Measurements from ENCODE around the gene COPB2. TPM values are rescaled to one million over a fixed set of nuclear protein-coding genes. Genes with fewer than 3 reads are reported as not detected.
"Not testable (repeated sequence)": the region's sequence is repeated elsewhere in the genome, so short reads cannot be mapped to it uniquely, and the experiment has no call there.

Gene COPB2
- total and polyA plus RNA-seq, 2 donors from 2014 or later, result 47.3 to 124 TPM

DNA sequence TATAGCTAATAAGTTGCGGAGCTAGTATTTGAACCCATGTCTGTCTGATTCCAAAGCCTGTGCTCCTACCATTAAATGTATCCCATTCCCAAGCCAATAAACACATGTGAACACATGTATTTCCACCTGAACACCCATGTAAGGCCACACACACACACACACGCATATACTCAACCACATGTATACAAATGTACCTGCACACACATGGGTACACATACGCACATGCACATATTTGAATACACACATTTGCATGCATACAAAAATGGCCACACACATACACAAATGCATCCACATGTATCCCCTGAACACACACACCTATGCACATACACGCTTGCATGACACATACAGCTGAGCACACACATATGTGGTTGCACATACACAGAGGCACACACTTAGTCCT is 51.0 kb downstream of the COPB2 start:
- H3K4me1 ChIP-seq (ENCODE audit: control insufficient read depth in 2 of 3, insufficient read depth in 2 of 3, low read depth in 1 of 3, low read length in 3 of 3), result no peaks in the 10 kb centered on the region
- H3K9ac ChIP-seq (ENCODE audit: low read length in 3 of 3), result no peak overlapping the region
- H3K27ac ChIP-seq (ENCODE audit: low read depth in 2 of 2, low read length in 2 of 2), result no peak overlapping the region
- no peaks in the 10 kb centered on the region for H3K36me3 ChIP-seq (ENCODE audit: control insufficient read depth in 2 of 3, insufficient read depth in 3 of 3, low read length in 3 of 3)
- H3K4me3 ChIP-seq (ENCODE audit: low read length in 3 of 3), result no peak overlapping the region
- intact Hi-C loops (cut with DNase I), result no loop called here
- no peaks in the 10 kb centered on the region for H3K9me3 ChIP-seq (ENCODE audit: control insufficient read depth in 2 of 3, insufficient read depth in 1 of 3, low read length in 3 of 3)
- TF ChIP-seq, protein P1, sequence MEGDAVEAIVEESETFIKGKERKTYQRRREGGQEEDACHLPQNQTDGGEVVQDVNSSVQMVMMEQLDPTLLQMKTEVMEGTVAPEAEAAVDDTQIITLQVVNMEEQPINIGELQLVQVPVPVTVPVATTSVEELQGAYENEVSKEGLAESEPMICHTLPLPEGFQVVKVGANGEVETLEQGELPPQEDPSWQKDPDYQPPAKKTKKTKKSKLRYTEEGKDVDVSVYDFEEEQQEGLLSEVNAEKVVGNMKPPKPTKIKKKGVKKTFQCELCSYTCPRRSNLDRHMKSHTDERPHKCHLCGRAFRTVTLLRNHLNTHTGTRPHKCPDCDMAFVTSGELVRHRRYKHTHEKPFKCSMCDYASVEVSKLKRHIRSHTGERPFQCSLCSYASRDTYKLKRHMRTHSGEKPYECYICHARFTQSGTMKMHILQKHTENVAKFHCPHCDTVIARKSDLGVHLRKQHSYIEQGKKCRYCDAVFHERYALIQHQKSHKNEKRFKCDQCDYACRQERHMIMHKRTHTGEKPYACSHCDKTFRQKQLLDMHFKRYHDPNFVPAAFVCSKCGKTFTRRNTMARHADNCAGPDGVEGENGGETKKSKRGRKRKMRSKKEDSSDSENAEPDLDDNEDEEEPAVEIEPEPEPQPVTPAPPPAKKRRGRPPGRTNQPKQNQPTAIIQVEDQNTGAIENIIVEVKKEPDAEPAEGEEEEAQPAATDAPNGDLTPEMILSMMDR (IDR thresholded peaks at IDR 0.05; ENCODE audit: borderline replicate concordance, extremely low read depth, insufficient read depth), result no peak
- FAIRE-seq, result no peak
- no peak for DNase-seq
- H3K27me3 ChIP-seq (ENCODE audit: control insufficient read depth, insufficient read depth, low read length), result no peaks in the 10 kb centered on the region

DNA sequence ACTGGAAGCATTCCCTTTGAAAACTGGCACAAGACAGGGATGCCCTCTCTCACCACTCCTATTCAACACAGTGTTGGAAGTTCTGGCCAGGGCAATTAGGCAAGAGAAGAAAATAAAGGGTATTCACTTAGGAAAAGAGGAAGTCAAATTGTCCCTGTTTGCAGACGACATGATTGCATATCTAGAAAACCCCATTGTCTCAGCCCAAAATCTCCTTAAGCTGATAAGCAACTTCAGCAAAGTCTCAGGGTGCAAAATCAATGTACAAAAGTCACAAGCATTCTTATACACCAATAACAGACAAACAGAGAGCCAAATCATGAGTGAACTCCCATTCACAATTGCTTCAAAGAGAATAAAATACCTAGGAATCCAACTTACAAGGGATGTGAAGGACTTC is 54.8 kb downstream of the COPB2 start:
- DNase-seq; FAIRE-seq; H3K9me3 ChIP-seq (ENCODE audit: control insufficient read depth in 2 of 3, insufficient read depth in 1 of 3, low read length in 3 of 3); intact Hi-C loops (cut with DNase I); H3K27ac ChIP-seq (ENCODE audit: low read depth in 2 of 2, low read length in 2 of 2); H3K9ac ChIP-seq (ENCODE audit: low read length in 3 of 3); H3K4me1 ChIP-seq (ENCODE audit: control insufficient read depth in 2 of 3, insufficient read depth in 2 of 3, low read depth in 1 of 3, low read length in 3 of 3); H3K27me3 ChIP-seq (ENCODE audit: control insufficient read depth, insufficient read depth, low read length); H3K4me3 ChIP-seq (ENCODE audit: low read length in 3 of 3); H3K36me3 ChIP-seq (ENCODE audit: control insufficient read depth in 2 of 3, insufficient read depth in 3 of 3, low read length in 3 of 3): not testable (repeated sequence)

DNA sequence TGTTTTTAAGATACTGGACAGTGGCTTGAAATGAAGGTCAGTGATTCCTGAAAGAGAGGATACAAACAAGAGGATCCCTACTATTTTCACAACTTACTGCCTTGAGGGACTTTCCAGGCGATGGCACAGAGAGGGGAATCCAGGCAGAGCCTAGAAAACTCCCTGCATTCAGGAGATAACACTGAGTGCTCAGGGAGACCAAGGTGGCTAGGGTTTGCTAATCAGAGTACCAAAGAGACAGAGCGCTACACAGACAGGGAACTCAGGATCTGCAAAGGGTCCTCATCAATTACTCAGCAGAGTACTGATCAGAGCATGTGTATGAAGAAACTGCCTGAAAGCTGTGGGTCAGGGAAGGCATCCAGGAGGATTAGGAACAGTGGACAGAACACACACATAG is 57.4 kb downstream of the COPB2 start:
- TF ChIP-seq, protein P1 (IDR thresholded peaks at IDR 0.05; ENCODE audit: borderline replicate concordance, extremely low read depth, insufficient read depth), result no peak
- FAIRE-seq (no peak), DNase-seq (no peak)
- Histone ChIP-seq H3K36me3 (ENCODE audit: control insufficient read depth in 2 of 3, insufficient read depth in 3 of 3, low read length in 3 of 3) (no peaks in the 10 kb centered on the region), H3K4me3 (ENCODE audit: low read length in 3 of 3) (no peak overlapping the region), H3K27ac (ENCODE audit: low read depth in 2 of 2, low read length in 2 of 2) (no peak overlapping the region), H3K9me3 (ENCODE audit: control insufficient read depth in 2 of 3, insufficient read depth in 1 of 3, low read length in 3 of 3) (no peaks in the 10 kb centered on the region), H3K4me1 (ENCODE audit: control insufficient read depth in 2 of 3, insufficient read depth in 2 of 3, low read depth in 1 of 3, low read length in 3 of 3) (no peaks in the 10 kb centered on the region), H3K9ac (ENCODE audit: low read length in 3 of 3) (no peak overlapping the region), H3K27me3 (ENCODE audit: control insufficient read depth, insufficient read depth, low read length) (no peaks in the 10 kb centered on the region)
- intact Hi-C loops (cut with DNase I), result no loop called here

DNA sequence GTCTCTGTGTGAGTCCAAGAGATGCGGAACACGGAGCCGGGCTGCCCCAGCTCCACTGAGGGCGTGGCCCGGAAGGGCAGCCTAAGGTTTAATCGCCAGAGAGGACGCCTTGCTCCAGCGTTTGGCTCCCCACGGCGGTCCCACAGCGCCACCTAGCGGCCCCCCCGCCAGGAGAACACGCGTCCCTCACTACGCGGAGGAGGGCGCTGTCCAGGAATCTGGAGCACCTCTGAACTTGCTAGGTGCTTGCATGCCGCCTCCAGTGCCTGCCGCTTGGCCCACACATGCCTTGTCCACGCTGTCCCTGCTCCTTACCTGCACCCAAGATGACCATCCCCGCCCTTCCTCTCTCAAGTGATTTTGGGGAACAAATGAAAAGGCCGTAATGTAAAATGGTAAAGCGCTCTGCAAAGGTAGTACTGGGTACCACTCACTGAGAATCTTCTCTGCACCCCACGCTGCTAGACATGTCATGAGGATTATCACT is 60.0 kb downstream of the COPB2 start:
- Histone ChIP-seq H3K4me3 (ENCODE audit: low read length in 3 of 3) (no peak overlapping the region), H3K9me3 (ENCODE audit: control insufficient read depth in 2 of 3, insufficient read depth in 1 of 3, low read length in 3 of 3) (no peaks in the 10 kb centered on the region), H3K36me3 (ENCODE audit: control insufficient read depth in 2 of 3, insufficient read depth in 3 of 3, low read length in 3 of 3) (no peaks in the 10 kb centered on the region), H3K4me1 (ENCODE audit: control insufficient read depth in 2 of 3, insufficient read depth in 2 of 3, low read depth in 1 of 3, low read length in 3 of 3) (no peaks in the 10 kb centered on the region), H3K27me3 (ENCODE audit: control insufficient read depth, insufficient read depth, low read length) (no peaks in the 10 kb centered on the region), H3K27ac (ENCODE audit: low read depth in 2 of 2, low read length in 2 of 2) (no peak overlapping the region), H3K9ac (ENCODE audit: low read length in 3 of 3) (no peak overlapping the region)
- intact Hi-C loops (cut with DNase I), result loop anchor here (10.0 kb wide), 2 partner anchors 225 to 395 kb away; no protein-coding TSS in a partner anchor
- FAIRE-seq (no peak), DNase-seq (peak; percentile 88 to 95 (median 93))
- TF ChIP-seq, protein P1 (IDR thresholded peaks at IDR 0.05; ENCODE audit: borderline replicate concordance, extremely low read depth, insufficient read depth), result peak; percentile 99
